ENCODE results near the gene TMEM258. TPM values are rescaled to one million over a fixed set of nuclear protein-coding genes. Genes with fewer than 3 reads are reported as not detected.

Gene TMEM258
- total RNA-seq, 1 donor from 2014 or later = 71.4 TPM

DNA sequence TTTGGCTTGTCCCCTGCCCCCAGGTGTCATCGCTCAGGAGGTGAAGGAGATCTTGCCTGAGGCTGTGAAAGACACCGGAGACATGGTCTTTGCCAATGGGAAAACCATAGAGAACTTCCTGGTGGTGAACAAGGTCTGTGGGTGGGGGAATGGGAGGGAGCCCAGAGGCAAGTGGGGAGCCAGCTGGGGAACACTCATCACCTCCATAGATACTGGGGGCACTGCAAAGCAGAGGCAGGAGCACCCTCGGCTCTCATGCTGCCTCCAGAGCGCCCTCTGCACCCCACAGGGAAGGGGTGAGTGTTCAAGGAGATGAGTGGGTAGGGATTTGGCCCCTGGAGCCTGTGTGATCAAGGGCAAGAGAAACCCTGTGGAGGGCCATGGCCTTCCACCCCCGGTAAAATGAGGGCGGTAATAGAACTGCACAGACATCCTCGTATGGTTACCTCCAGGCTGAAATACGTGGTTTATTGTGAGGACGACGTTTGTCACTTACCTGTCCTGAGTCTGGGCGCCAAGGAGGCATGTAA lies 14.0 kb downstream of the TMEM258 start:
- no peak overlapping the region for H3K4me3 Mint-ChIP-seq

DNA sequence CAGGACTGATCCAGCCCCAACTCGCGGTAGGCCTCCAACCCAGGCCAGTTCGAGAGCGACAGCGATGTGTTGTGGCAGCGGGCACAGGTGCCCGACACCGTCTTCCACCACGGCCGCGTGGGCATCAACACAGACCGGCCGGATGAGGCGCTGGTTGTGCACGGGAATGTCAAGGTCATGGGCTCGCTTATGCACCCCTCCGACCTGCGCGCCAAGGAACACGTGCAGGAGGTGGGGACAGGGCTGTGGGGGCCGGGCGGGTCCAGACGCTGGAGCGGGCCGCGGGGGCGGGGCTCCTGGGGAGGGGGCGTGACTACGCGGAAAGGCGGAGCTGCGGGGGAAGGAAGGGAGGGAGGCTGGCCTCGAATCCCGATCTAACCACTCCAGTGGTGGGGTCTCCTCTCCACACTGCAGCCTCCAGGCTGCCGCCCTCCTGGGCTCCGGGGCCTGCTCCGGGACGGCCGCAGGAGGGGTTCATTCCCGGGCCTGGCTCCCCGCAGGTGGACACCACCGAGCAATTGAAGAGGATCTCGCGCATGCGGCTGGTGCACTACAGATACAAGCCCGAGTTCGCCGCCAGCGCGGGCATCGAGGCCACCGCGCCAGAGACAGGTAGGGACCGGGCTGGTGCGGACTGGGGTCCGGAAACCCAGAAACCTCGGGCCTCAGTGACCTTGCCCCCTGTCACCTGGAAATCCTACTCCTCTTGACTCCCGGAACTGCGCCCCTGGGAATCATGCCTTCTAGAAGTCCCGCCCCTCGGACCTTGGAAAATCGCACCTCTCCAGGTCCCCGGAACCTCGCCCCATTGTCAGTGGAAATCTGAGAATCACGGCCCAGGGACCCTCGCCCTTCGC lies 14.9 kb downstream of the TMEM258 start:
- H3K27ac ChIP-seq = no peak overlapping the region
- peaks cover 20% of the 10 kb centered on the region for H3K4me1 Mint-ChIP-seq
- no peaks in the 10 kb centered on the region for H3K27me3 Mint-ChIP-seq (ENCODE audit: insufficient read depth, low read depth)
- H3K36me3 Mint-ChIP-seq = peaks cover 5% of the 10 kb centered on the region
- no peaks in the 10 kb centered on the region for H3K4me1 ChIP-seq
- no peaks in the 10 kb centered on the region for H3K27me3 ChIP-seq
- peak overlapping the region; percentile 42 for H3K4me3 Mint-ChIP-seq
- no peaks in the 10 kb centered on the region for H3K36me3 ChIP-seq
- H3K79me2 ChIP-seq (ENCODE audit: low read depth) = no peaks in the 10 kb centered on the region
- DNase-seq (ENCODE audit: low spot score) = no peak
- no peak overlapping the region for H3K4me2 ChIP-seq
- no peak for TF ChIP-seq EZH2 (IDR thresholded peaks at IDR 0.05)
- TF ChIP-seq, protein P1, sequence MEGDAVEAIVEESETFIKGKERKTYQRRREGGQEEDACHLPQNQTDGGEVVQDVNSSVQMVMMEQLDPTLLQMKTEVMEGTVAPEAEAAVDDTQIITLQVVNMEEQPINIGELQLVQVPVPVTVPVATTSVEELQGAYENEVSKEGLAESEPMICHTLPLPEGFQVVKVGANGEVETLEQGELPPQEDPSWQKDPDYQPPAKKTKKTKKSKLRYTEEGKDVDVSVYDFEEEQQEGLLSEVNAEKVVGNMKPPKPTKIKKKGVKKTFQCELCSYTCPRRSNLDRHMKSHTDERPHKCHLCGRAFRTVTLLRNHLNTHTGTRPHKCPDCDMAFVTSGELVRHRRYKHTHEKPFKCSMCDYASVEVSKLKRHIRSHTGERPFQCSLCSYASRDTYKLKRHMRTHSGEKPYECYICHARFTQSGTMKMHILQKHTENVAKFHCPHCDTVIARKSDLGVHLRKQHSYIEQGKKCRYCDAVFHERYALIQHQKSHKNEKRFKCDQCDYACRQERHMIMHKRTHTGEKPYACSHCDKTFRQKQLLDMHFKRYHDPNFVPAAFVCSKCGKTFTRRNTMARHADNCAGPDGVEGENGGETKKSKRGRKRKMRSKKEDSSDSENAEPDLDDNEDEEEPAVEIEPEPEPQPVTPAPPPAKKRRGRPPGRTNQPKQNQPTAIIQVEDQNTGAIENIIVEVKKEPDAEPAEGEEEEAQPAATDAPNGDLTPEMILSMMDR (IDR thresholded peaks at IDR 0.05) = no peak
- no peak for TF ChIP-seq EZH2phosphoT487 (IDR thresholded peaks at IDR 0.05)
- peaks cover 6% of the 10 kb centered on the region for H3F3A ChIP-seq (ENCODE audit: low read depth)
- H2AFZ ChIP-seq (replicated peaks) = no peak overlapping the region
- H3K9me3 Mint-ChIP-seq = no peaks in the 10 kb centered on the region
- H3K9ac ChIP-seq = no peak overlapping the region
- H3K9me3 ChIP-seq (ENCODE audit: low read depth) = no peaks in the 10 kb centered on the region
- H3K27ac Mint-ChIP-seq = no peak overlapping the region
- no peaks in the 10 kb centered on the region for H4K20me1 ChIP-seq (ENCODE audit: low read depth)
- H3K4me3 ChIP-seq = no peak overlapping the region

More for the DNA sequence above, 14.0 kb downstream of the TMEM258 start:
- H4K20me1 ChIP-seq (ENCODE audit: low read depth) = no peaks in the 10 kb centered on the region
- Mint-ChIP-seq H3K9me3 (no peaks in the 10 kb centered on the region), H3K4me1 (peaks cover 16% of the 10 kb centered on the region), H3K36me3 (peaks cover 5% of the 10 kb centered on the region), H3K27ac (no peak overlapping the region), H3K27me3 (ENCODE audit: insufficient read depth, low read depth) (peaks cover 5% of the 10 kb centered on the region)
- no peak for DNase-seq (ENCODE audit: low spot score)
- H3K4me1 ChIP-seq = no peaks in the 10 kb centered on the region
- no peaks in the 10 kb centered on the region for H3K79me2 ChIP-seq (ENCODE audit: low read depth)
- H3K27me3 ChIP-seq = no peaks in the 10 kb centered on the region
- H3K27ac ChIP-seq = no peak overlapping the region
- no peaks in the 10 kb centered on the region for H3K9me3 ChIP-seq (ENCODE audit: low read depth)
- no peak overlapping the region for H3K4me2 ChIP-seq
- TF ChIP-seq EZH2phosphoT487 (IDR thresholded peaks at IDR 0.05) = no peak
- TF ChIP-seq, protein P1 (IDR thresholded peaks at IDR 0.05) = no peak
- no peak overlapping the region for H2AFZ ChIP-seq (replicated peaks)
- peaks cover 7% of the 10 kb centered on the region for H3F3A ChIP-seq (ENCODE audit: low read depth)
- H3K9ac ChIP-seq = no peak overlapping the region
- H3K36me3 ChIP-seq = no peaks in the 10 kb centered on the region
- H3K4me3 ChIP-seq = no peak overlapping the region

DNA sequence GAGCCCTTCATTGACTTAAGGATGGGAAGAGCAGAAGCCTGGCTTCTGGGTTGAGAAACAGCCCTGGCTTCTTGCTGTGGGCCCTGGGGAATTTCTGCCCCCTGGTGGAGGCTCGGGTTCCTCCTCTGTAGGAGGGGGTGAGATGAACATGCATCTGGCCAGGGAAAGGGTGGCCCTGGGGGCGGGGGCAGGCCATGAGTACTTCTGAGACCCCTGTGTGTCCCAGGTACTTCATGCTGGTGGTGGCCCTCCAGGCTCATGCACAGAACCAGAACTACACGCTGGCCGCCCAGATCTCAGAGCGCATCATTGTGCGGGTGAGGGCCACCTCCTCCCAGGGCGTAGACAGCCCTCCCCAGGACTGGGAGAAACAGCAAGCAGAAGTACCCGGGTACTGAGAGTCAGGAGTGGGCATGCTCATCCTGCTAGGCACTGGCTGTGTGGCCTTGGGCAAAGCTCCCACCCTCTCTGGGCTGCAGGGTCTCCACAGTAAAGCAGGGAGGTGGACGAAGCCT lies 15.8 kb downstream of the TMEM258 start:
- TF ChIP-seq, protein P1 (IDR thresholded peaks at IDR 0.05) = peak; percentile 76
- no peak for TF ChIP-seq EZH2 (IDR thresholded peaks at IDR 0.05)
- no peak for TF ChIP-seq EZH2phosphoT487 (IDR thresholded peaks at IDR 0.05)

More for the DNA sequence above, 15.8 kb downstream of the TMEM258 start:
- no peaks in the 10 kb centered on the region for H3F3A ChIP-seq (ENCODE audit: low read depth)
- no peaks in the 10 kb centered on the region for H3K9me3 ChIP-seq (ENCODE audit: low read depth)
- no peaks in the 10 kb centered on the region for H3K9me3 Mint-ChIP-seq
- peaks cover 5% of the 10 kb centered on the region for H3K36me3 Mint-ChIP-seq
- H3K4me1 Mint-ChIP-seq = peaks cover 25% of the 10 kb centered on the region
- H3K27ac ChIP-seq = no peak overlapping the region
- peak; percentile 67 for DNase-seq (ENCODE audit: low spot score)
- H3K27me3 Mint-ChIP-seq (ENCODE audit: insufficient read depth, low read depth) = no peaks in the 10 kb centered on the region
- no peak overlapping the region for H3K4me2 ChIP-seq
- H3K4me3 Mint-ChIP-seq = no peak overlapping the region
- H3K79me2 ChIP-seq (ENCODE audit: low read depth) = no peaks in the 10 kb centered on the region
- no peak overlapping the region for H3K9ac ChIP-seq
- no peaks in the 10 kb centered on the region for H3K36me3 ChIP-seq
- no peak overlapping the region for H3K4me3 ChIP-seq
- H3K27ac Mint-ChIP-seq = peak overlapping the region; percentile 76
- H2AFZ ChIP-seq (replicated peaks) = no peak overlapping the region
- no peaks in the 10 kb centered on the region for H4K20me1 ChIP-seq (ENCODE audit: low read depth)
- no peaks in the 10 kb centered on the region for H3K4me1 ChIP-seq
- no peaks in the 10 kb centered on the region for H3K27me3 ChIP-seq

Measured in neural progenitor cell (in vitro differentiated cells).